Type B pancreatic cell (in vitro differentiated cells): ENCODE results near the gene GLOD4. TPM values are rescaled to one million over a fixed set of nuclear protein-coding genes. Genes with fewer than 3 reads are reported as not detected.
"Not testable (repeated sequence)": the region's sequence is repeated elsewhere in the genome, so short reads cannot be mapped to it uniquely, and the experiment has no call there.

Experiments
- DNase-seq: peaks from one replicate; pipeline ENCODE4 v3.0.0; 2021; ENCODE audit warnings: mixed read lengths; ENCODE audit not compliant: unreplicated experiment; ENCODE audit errors: extremely low spot score
- H3K27ac Mint-ChIP-seq: 2 replicates; pipeline ENCODE4 v1.8.0; 2021; ENCODE audit warnings: mild to moderate bottlenecking, mixed read lengths
- H3K27me3 Mint-ChIP-seq: 2 replicates; pipeline ENCODE4 v1.8.0; 2021; ENCODE audit warnings: mixed read lengths
- H3K36me3 Mint-ChIP-seq: 2 replicates; pipeline ENCODE4 v1.8.0; 2021; ENCODE audit warnings: mixed read lengths
- H3K4me1 Mint-ChIP-seq: one replicate; pipeline ENCODE4 v1.8.0; 2021; ENCODE audit warnings: mixed read lengths; ENCODE audit not compliant: unreplicated experiment
- H3K4me3 Mint-ChIP-seq: 2 replicates; pipeline ENCODE4 v1.8.0; 2021; ENCODE audit warnings: mild to moderate bottlenecking, mixed read lengths
- H3K9me3 Mint-ChIP-seq: 2 replicates; pipeline ENCODE4 v1.8.0; 2021; ENCODE audit warnings: mixed read lengths
- CTCF ChIP-seq: fragments of 200-600 bp; sonication (generic); conservative IDR thresholded peaks from 2 replicates; pipeline ENCODE4 v1.5.0; 2021; ENCODE audit warnings: antibody characterized with exemption, mild to moderate bottlenecking
- total RNA-seq: library from RNA; stranded (reverse); gene quantifications from 2 replicates; pipeline ENCODE4 v1.2.1, GENCODE V29; 2021; ENCODE audit warnings: low replicate concordance

GLOD4 gene
- total RNA-seq, 1 donor from 2014 or later = 99.4 TPM

- Mint-ChIP-seq H3K9me3 (no peaks in the 10 kb centered on the region), H3K27ac (no peak overlapping the region), H3K4me1 (no peaks in the 10 kb centered on the region), H3K4me3 (no peak overlapping the region), H3K27me3 (no peaks in the 10 kb centered on the region), H3K36me3 (peaks cover 15% of the 10 kb centered on the region)
- DNase-seq = no peak
- no peak for TF ChIP-seq CTCF
Measured at GRCh38 chr17:811051-811784, 29.1 kb upstream of the GLOD4 start.

DNA sequence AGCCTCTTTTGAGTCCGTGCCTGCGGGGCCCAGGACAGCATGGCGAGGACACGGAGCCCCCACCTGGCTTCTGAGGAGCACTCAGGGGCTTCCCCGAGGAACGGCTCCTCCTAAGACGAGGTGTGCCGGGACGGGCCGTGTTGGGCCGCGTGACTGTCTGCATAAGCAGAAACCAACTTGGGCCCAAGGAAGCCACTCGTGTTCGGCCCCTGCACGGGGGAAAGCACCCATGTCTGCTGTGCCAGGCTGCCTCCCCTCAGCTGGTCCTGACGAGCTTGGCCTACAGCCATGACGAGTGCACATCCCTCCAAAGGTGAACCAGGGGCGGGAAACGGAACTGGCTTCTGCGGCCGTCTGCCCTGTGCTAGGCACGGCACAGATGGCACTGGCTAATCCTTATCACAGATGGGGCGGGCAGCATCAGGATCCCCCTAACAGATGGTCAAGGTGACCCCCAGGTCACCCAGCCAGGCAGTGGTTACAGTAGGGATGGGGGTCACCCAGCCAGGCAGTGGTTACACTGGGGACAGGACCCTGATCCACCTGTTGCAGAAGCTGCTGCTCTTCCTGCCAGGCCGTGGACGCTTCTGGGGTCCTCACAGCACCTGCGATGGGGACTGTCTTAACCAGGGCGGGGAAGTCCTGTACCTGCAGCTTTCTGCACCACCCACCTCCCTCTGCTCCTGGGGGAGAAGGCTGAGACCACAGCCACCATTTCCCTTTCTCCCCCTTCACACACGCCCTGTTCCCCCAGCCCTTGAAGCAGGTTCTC lies 25.6 kb upstream of the GLOD4 start:
- peaks cover 14% of the 10 kb centered on the region for H3K36me3 Mint-ChIP-seq
- H3K27ac Mint-ChIP-seq = no peak overlapping the region
- H3K4me1 Mint-ChIP-seq = no peaks in the 10 kb centered on the region
- no peak for TF ChIP-seq CTCF
- H3K9me3 Mint-ChIP-seq = no peaks in the 10 kb centered on the region
- no peak for DNase-seq
- H3K4me3 Mint-ChIP-seq = no peak overlapping the region
- H3K27me3 Mint-ChIP-seq = no peaks in the 10 kb centered on the region

- H3K4me3 Mint-ChIP-seq = no peak overlapping the region
- peaks cover 10% of the 10 kb centered on the region for H3K36me3 Mint-ChIP-seq
- H3K9me3 Mint-ChIP-seq = no peaks in the 10 kb centered on the region
- no peak for TF ChIP-seq CTCF
- H3K27ac Mint-ChIP-seq = no peak overlapping the region
- DNase-seq = no peak
- no peaks in the 10 kb centered on the region for H3K27me3 Mint-ChIP-seq
- no peaks in the 10 kb centered on the region for H3K4me1 Mint-ChIP-seq
Measured at GRCh38 chr17:806781-807522, 24.9 kb upstream of the GLOD4 start.

DNA sequence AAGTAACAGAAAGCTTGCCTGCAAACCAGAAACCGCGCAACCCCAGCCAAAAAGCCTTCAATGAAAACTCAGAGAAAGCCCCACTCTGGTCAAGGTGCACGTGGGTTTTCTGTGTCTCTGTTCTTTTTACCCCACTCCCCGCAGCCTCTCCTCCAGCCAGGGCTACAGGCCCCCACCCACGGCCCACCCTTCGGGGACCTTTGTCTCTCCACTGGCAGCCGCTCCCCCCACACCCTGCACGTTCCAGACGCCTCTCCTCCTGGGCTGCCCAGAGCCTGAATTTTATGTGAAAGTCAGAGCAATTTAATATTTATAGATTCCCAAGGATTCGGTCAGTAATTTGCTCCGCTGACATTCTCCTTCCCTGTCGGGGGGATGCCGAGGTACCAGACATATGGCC lies 24.3 kb upstream of the GLOD4 start:
- peaks cover 10% of the 10 kb centered on the region for H3K36me3 Mint-ChIP-seq
- no peaks in the 10 kb centered on the region for H3K4me1 Mint-ChIP-seq
- no peak for DNase-seq
- H3K9me3 Mint-ChIP-seq = no peaks in the 10 kb centered on the region
- H3K27ac Mint-ChIP-seq = no peak overlapping the region
- TF ChIP-seq CTCF = no peak
- no peaks in the 10 kb centered on the region for H3K27me3 Mint-ChIP-seq
- no peak overlapping the region for H3K4me3 Mint-ChIP-seq

DNA sequence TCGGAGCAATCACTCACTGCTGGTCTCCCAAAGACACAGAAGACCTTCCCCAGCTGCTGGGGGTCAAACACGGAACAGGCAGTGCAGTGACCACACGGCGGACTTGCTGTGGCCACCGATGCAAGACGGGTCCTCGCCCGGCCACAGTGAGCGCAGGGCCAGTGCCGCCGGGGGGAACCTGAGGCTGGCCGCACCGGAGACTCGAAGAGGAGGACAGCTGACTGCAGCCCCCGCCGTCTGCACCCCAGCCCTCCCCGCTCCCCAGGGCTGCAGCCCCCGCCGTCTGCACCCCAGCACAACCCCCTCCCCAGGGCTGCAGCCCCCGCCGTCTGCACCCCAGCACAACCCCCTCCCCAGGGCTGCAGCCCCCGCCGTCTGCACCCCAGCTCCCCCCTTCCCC lies 23.8 kb upstream of the GLOD4 start:
- not testable (repeated sequence) for H3K36me3 Mint-ChIP-seq, H3K9me3 Mint-ChIP-seq, H3K27me3 Mint-ChIP-seq, H3K27ac Mint-ChIP-seq, H3K4me3 Mint-ChIP-seq, DNase-seq, H3K4me1 Mint-ChIP-seq
